ENCODE measurements around the gene OPCML. TPM values are rescaled to one million over a fixed set of nuclear protein-coding genes. Genes with fewer than 3 reads are reported as not detected.

The OPCML gene
- total RNA-seq, 1 donor from 2014 or later = 2.7 TPM

DNA sequence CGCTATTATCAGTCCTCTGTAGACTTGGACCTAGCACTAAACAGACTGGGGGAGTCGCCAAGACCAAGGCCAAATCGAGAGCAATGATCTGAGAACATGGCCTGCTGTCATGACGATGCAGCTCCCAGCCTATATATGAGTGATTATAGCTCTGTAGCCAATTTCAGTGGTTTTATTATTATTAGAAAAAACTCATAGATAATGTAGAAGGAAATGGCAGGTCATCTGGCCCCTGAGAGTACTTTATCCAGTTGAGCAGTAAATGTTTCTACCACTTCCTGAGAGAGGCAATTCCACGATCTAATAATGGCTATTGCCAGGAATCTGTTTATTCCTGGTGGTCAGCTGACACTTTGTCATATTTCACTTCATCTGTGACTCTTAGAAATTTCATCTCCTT is 666.7 kb downstream of the OPCML start:
- TF ChIP-seq, protein P1, sequence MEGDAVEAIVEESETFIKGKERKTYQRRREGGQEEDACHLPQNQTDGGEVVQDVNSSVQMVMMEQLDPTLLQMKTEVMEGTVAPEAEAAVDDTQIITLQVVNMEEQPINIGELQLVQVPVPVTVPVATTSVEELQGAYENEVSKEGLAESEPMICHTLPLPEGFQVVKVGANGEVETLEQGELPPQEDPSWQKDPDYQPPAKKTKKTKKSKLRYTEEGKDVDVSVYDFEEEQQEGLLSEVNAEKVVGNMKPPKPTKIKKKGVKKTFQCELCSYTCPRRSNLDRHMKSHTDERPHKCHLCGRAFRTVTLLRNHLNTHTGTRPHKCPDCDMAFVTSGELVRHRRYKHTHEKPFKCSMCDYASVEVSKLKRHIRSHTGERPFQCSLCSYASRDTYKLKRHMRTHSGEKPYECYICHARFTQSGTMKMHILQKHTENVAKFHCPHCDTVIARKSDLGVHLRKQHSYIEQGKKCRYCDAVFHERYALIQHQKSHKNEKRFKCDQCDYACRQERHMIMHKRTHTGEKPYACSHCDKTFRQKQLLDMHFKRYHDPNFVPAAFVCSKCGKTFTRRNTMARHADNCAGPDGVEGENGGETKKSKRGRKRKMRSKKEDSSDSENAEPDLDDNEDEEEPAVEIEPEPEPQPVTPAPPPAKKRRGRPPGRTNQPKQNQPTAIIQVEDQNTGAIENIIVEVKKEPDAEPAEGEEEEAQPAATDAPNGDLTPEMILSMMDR (IDR thresholded peaks at IDR 0.05) = no peak
- Mint-ChIP-seq H3K4me1 (ENCODE audit: low read depth) (peaks cover 18% of the 10 kb centered on the region), H3K36me3 (ENCODE audit: low read depth) (no peaks in the 10 kb centered on the region), H3K27me3 (ENCODE audit: low read depth) (no peaks in the 10 kb centered on the region), H3K27ac (ENCODE audit: unreplicated experiment) (no peak overlapping the region), H3K9me3 (ENCODE audit: low read depth) (no peaks in the 10 kb centered on the region), H3K4me3 (ENCODE audit: unreplicated experiment) (no peak overlapping the region)
- no peak for DNase-seq (ENCODE audit: low spot score)

DNA sequence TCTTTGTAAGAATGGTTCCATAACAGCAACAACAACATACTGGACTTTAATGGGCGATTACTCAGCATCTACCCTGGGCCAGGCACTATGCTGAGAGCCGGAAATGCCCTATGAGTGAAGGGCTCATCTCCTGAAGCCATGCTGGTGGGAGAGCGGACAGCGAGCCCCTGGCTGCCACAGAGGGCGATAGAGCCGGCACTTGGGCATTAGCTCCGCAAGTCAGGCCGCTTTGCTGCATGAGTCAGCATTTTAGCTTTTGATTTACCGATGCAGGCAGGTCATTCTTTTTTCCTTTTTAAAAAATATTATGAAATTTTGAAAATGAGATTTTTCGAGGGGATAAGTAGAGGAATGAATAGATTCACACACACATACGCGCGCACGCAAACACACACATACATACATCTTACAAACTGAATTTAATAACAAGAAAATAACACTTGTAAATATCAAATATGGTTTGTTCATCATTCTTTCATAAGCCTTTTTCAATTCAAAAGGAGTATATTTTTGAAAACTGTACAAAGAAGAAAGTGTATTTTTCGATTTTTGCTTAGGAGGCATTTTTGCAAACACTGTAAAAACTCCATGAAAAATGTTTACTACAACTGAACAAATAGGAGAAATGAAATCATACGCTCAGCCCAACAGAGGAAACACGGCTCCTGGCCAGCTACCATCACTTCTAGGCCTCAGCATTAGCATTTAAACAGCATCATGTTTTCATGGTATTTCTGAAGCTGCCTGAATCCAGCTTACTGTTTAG is 667.3 kb downstream of the OPCML start:
- DNase-seq (ENCODE audit: low spot score) = no peak
- TF ChIP-seq, protein P1 (IDR thresholded peaks at IDR 0.05) = no peak
- Mint-ChIP-seq H3K4me1 (ENCODE audit: low read depth) (peaks cover 18% of the 10 kb centered on the region), H3K9me3 (ENCODE audit: low read depth) (no peaks in the 10 kb centered on the region), H3K27ac (ENCODE audit: unreplicated experiment) (no peak overlapping the region), H3K36me3 (ENCODE audit: low read depth) (no peaks in the 10 kb centered on the region), H3K4me3 (ENCODE audit: unreplicated experiment) (no peak overlapping the region), H3K27me3 (ENCODE audit: low read depth) (no peaks in the 10 kb centered on the region)

DNA sequence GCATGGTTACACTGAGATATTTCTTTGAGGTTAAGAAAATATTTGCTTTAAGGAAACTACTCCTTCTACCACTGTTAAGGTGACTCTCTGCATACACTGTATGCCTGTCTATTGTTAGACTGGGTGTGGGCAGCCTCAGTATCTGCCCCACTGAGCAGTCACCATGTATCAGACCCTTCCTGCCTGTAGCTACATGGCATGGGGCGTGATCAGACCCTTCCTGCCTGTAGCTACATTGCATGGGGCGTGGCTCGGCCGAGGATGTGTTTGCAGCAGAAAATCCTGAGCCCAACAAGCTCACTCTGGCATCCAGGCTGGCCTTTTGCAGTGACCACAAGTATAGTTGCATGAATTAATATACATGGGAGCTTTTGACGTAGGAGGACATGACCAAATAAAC is 669.4 kb downstream of the OPCML start:
- DNase-seq (ENCODE audit: low spot score) = no peak
- Mint-ChIP-seq H3K4me3 (ENCODE audit: unreplicated experiment) (no peak overlapping the region), H3K4me1 (ENCODE audit: low read depth) (peaks cover 23% of the 10 kb centered on the region), H3K9me3 (ENCODE audit: low read depth) (no peaks in the 10 kb centered on the region), H3K27ac (ENCODE audit: unreplicated experiment) (no peak overlapping the region), H3K36me3 (ENCODE audit: low read depth) (no peaks in the 10 kb centered on the region), H3K27me3 (ENCODE audit: low read depth) (no peaks in the 10 kb centered on the region)
- TF ChIP-seq, protein P1 (IDR thresholded peaks at IDR 0.05) = no peak

DNA sequence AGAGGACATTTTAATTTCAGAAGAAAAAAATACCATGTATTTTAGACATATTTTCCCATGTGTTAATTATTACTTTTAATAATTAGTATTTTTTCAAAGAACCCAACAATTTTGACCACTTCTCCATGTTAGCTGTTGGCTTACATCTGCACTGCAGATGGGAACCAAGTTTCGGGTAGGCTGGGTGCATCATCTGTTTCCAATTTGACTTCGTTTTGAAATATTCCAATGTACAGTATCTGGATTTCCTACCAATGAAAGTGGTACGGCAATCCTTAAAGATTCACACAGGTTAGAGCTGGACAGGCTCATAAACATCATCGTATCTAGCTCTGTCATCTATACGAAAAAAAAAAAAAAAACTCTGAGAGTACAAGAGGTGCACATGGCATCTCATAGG is 670.2 kb downstream of the OPCML start:
- H3K27ac Mint-ChIP-seq (ENCODE audit: unreplicated experiment) = no peak overlapping the region
- no peak for DNase-seq (ENCODE audit: low spot score)
- no peaks in the 10 kb centered on the region for H3K9me3 Mint-ChIP-seq (ENCODE audit: low read depth)
- no peaks in the 10 kb centered on the region for H3K36me3 Mint-ChIP-seq (ENCODE audit: low read depth)
- no peaks in the 10 kb centered on the region for H3K27me3 Mint-ChIP-seq (ENCODE audit: low read depth)
- H3K4me3 Mint-ChIP-seq (ENCODE audit: unreplicated experiment) = no peak overlapping the region
- peaks cover 17% of the 10 kb centered on the region for H3K4me1 Mint-ChIP-seq (ENCODE audit: low read depth)
- TF ChIP-seq, protein P1 (IDR thresholded peaks at IDR 0.05) = no peak

DNA sequence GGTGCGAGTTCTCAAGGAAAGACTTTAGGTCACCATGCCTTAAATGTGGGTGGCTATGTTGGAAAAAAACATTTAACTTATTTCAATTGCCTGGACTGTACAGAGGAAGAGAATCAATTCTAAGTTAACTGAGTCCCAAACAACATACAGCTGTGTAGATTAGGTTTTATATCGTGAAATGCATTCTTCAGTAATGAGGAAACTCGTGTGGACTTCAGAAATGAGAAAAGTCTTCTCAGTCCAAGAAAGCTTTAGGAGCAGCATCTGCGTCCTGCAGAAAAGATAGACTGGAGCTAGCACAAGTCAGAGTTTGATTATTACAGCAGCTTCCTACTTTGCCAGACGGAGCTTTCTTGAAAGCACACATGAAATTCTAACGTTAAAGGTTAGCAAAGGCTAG is 673.0 kb downstream of the OPCML start:
- TF ChIP-seq, protein P1 (IDR thresholded peaks at IDR 0.05) = no peak
- Mint-ChIP-seq H3K27ac (ENCODE audit: unreplicated experiment) (no peak overlapping the region), H3K36me3 (ENCODE audit: low read depth) (no peaks in the 10 kb centered on the region), H3K4me3 (ENCODE audit: unreplicated experiment) (no peak overlapping the region), H3K9me3 (ENCODE audit: low read depth) (peaks cover 8% of the 10 kb centered on the region), H3K4me1 (ENCODE audit: low read depth) (peaks cover 11% of the 10 kb centered on the region), H3K27me3 (ENCODE audit: low read depth) (no peaks in the 10 kb centered on the region)
- DNase-seq (ENCODE audit: low spot score) = no peak
